DND-41 (cell line): Measurements from ENCODE around the gene PPP6R1.

Experiments used
- CTCF ChIP-seq: IDR thresholded peaks from 2 replicates; pipeline ENCODE4 v1.5.1; 2012; ENCODE audit warnings: borderline replicate concordance, low read length, moderate library complexity, mild to moderate bottlenecking; ENCODE audit not compliant: poor library complexity, severe bottlenecking; ENCODE audit errors: extremely low read depth
- EZH2 ChIP-seq: IDR thresholded peaks from 3 replicates; pipeline ENCODE4 v1.6.1; 2012; ENCODE audit warnings: borderline replicate concordance, low read depth, mild to moderate bottlenecking, moderate library complexity, low read length, inconsistent platforms; ENCODE audit not compliant: severe bottlenecking

GRCh38 chr19:55226788-55227187, 32.0 kb downstream of the PPP6R1 start:
- TF ChIP-seq CTCF: no peak
- TF ChIP-seq EZH2: no peak
